Left lobe of liver (tissue), 2 donors: Measurements from ENCODE around the gene TUBB2B. TPM values are rescaled to one million over a fixed set of nuclear protein-coding genes. Genes with fewer than 3 reads are reported as not detected.
"Not testable (repeated sequence)": the region's sequence is repeated elsewhere in the genome, so short reads cannot be mapped to it uniquely, and the experiment has no call there.

ENCODE experiments used
- ATAC-seq: fragments of 200-7000 bp; cut with Tn5 transposase; one replicate; pipeline ENCODE4 v1.9.1; 2020; ENCODE audit warnings: mild to moderate bottlenecking, moderate library complexity
- DNase-seq: peaks from one replicate; pipeline ENCODE4 v3.0.0-alpha.2; 2020; ENCODE audit warnings: low spot score
- total RNA-seq: library from RNA; stranded (reverse); gene quantifications from one replicate; pipeline ENCODE4 v1.2.1, GENCODE V29; 2021
- donor health status: DM: no; HTN: no; CAD: no; lungs with moderate emphysema.
- donor health status: DM: no; HTN: yes; CAD: no.

The TUBB2B gene
- total RNA-seq, 1 donor from 2014 or later, result 2.1 TPM

GRCh38 chr6:3212261-3212660 is 15.2 kb downstream of the TUBB2B start:
- no peak for ATAC-seq
- no peak for DNase-seq

DNA sequence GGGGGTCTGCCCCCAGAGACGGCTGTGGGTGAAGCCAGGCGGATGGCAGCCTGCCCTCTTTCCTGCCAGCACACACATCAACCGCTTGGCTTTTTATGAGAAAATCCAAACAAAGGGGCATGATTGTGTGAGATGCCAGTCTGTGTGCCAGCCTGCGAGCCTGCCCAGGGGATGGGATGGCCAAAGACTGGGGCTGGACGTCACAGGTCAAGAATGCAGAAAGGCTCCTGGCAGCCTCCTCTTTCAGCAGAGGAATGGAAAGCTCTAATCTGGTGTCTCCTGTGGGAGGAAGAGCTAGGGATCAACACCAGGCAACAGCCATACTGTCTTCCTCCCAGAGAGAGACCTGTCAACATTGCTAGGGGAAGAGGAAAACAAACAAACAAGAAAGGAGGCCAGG is 15.8 kb downstream of the TUBB2B start:
- ATAC-seq, result no peak
- no peak for DNase-seq

DNA sequence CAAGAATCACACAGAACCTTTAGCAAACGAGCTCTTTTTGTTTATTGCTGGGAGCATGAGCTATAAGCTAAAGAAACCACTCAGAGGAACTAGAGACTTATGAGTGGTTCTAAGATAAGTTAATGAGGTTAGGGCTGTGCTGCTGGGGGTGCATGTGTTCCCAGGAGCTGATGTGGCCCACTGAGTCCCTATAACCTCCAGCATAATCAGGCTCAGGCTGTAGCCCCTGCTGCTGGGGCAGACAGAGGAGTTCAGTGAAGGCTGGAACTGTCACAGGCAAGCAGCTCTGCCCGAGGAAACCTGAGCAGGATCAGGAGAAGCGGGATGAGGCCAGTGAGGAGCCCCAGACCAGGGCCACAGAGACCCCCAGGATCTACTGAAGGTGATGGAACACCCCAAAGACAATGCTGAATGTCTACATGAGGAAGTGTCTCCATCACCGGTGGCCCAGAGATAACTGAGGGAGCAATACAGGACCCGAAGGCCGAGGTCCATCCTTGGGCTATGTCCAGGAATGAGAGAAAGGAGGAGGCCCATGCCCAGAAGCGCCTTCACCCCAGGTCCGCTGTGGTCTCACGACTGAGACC is 17.3 kb downstream of the TUBB2B start:
- DNase-seq (no peak), ATAC-seq (no peak)

- ATAC-seq, result no peak
- DNase-seq, result no peak
These were observed 18.1 kb downstream of the TUBB2B start for GRCh38 chr6:3209114-3210023.

- DNase-seq, result no peak
- ATAC-seq, result no peak
These were observed 18.7 kb downstream of the TUBB2B start for GRCh38 chr6:3208775-3209113.

- no peak for ATAC-seq
- DNase-seq, result no peak
These were observed 19.2 kb downstream of the TUBB2B start for GRCh38 chr6:3208098-3208774.

DNA sequence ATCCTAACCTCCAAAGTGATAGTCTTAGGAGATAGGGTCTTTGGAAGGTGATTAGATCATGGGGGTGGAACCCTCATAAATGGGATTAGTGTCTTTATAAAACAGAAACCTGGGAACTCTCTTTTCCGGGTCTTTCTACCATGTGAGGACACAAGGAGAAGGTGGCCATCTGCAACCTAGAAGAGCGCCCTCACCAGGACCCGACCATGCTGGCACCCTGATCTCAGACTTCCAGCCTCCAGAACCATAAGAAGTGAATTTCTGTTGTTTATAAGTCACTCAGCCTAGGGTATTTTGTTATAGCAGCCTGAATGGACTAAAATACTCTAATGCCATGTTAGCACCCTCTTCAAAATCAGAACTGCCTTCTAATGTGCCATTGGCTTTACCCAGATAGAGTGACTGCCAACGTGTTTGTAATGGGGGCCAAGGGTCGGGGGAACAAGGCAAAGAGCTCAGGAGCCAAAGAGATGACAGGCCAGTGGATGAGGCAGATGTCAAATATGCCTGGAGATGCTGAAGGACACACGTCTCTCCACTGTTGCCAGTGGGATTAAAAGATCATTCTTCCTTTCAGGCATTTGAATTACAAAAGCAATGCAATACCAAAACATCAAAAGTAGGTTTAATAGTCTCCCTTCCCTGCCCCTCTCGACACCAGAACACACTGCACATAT is 21.0 kb downstream of the TUBB2B start:
- ATAC-seq (no peak), DNase-seq (no peak)

- ATAC-seq, result no peak
- no peak for DNase-seq
These were observed 21.5 kb downstream of the TUBB2B start for GRCh38 chr6:3205913-3206312.

- DNase-seq (no peak), ATAC-seq (no peak)
These were observed 22.5 kb downstream of the TUBB2B start for GRCh38 chr6:3204921-3205320.

GRCh38 chr6:3202999-3203696 is 24.3 kb downstream of the TUBB2B start:
- ATAC-seq (no peak), DNase-seq (no peak)

- DNase-seq, result no peak
- ATAC-seq, result no peak
These were observed 26.1 kb downstream of the TUBB2B start for GRCh38 chr6:3201388-3201787.

DNA sequence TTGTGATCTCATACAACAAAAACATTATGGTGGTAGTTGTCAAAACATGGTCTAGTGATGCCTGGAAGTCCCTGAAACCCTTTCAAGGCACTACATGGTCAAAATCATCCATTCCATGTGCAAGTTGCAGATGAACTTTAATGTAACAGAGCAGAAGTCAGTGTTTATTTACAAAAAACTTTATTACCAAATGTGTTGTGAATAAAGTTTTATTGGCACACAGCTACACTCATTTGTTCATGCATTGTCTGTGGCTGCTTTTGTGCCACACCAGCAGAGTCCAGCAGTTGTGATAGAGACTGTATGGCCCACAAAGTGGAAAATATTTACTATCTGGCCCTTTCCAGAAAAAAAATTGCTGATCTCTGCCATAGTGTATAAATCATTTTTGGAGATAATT is 26.8 kb downstream of the TUBB2B start:
- no peak for DNase-seq
- no peak for ATAC-seq

- ATAC-seq (no peak), DNase-seq (no peak)
These were observed 28.1 kb downstream of the TUBB2B start for GRCh38 chr6:3199382-3199781.

DNA sequence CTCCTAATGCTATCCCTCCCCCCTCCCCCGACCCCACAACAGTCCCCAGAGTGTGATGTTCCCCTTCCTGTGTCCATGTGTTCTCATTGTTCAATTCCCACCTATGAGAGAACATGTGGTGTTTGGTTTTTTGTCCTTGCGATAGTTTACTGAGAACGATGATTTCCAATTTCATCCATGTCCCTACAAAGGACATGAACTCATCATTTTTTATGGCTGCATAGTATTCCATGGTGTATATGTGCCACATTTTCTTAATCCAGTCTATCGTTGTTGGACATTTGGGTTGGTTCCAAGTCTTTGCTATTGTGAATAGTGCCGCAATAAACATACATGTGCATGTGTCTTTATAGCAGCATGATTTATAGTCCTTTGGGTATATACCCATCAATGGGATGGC is 29.7 kb downstream of the TUBB2B start:
- DNase-seq, ATAC-seq: not testable (repeated sequence)

GRCh38 chr6:3196770-3197169 is 30.7 kb downstream of the TUBB2B start:
- ATAC-seq, result no peak
- DNase-seq, result no peak

DNA sequence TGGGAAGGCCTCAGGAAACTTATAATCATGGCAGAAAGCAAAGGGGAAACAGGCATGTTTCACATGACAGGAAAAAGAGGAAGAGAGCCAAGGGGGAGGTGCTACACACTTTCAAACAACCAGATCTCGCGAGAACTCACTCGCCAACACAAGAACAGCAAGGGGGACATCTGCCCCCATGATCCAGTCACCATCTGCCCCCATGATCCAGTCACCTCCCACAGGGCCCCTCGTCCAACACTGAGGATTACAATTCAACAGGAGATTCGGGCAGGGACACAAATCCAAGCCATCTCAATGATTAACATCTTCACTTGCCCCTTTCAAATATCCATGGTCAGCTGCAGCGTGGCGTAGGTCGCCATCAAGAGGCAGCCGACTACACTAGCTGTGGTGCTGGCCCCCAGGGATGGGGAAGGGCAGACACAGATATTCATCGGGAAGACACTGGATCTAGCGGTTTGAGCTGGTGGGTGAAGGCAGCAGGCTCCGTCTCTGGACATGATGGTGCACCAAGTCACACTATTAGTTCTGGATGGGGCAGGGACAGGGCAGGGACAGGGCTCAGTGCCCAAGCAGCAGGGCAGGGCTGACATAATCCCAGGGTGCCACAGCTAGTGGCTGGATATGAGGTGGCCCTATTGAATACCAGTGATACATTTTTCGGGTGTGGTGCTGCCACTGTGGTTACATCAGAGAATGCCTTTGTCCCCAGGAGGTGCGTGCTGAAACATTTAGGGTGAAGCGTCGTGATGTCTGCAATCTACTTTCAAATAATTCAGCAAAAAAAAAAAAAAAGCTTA is 31.6 kb downstream of the TUBB2B start:
- ATAC-seq (peak; percentile 59), DNase-seq (no peak)

DNA sequence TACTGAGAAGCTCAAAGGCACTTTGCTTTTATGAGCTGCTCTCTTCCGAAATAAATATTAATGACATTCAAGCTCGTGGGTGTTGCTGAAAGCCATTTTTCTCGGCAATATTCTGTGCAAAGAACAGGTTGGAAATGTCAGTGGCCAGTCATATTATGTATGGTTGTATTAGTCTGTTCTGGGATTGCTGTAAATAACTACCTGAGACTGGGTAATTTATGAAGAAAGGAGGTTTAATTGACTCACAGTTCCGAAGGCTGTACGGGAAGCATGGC is 32.1 kb downstream of the TUBB2B start:
- no peak for ATAC-seq
- no peak for DNase-seq

GRCh38 chr6:3194535-3195419 is 32.7 kb downstream of the TUBB2B start:
- DNase-seq (no peak), ATAC-seq (no peak)

GRCh38 chr6:3193102-3193849 is 34.2 kb downstream of the TUBB2B start:
- DNase-seq (no peak), ATAC-seq (no peak)
